Fibroblast of lung (primary cell): ENCODE measurements around the gene WWP2.

Experiments
- EZH2 ChIP-seq: IDR thresholded peaks from 2 replicates; pipeline ENCODE4 v1.5.1; 2012; ENCODE audit warnings: low read length, control low read depth, mild to moderate bottlenecking; ENCODE audit errors: missing control alignments
- TF ChIP-seq, protein P1 (sequence below), 2 donors: IDR thresholded peaks in 1 of 2; conservative IDR thresholded peaks in 1 of 2; 1 replicate in 1 of 2; 2 replicates in 1 of 2; pipeline ENCODE4 v1.5.1; 2011 to 2012; ENCODE audit warnings: low read length in 2 of 2, control low read depth in 1 of 2, inconsistent platforms in 1 of 2, low read depth in 1 of 2, mild to moderate bottlenecking in 1 of 2

DNA sequence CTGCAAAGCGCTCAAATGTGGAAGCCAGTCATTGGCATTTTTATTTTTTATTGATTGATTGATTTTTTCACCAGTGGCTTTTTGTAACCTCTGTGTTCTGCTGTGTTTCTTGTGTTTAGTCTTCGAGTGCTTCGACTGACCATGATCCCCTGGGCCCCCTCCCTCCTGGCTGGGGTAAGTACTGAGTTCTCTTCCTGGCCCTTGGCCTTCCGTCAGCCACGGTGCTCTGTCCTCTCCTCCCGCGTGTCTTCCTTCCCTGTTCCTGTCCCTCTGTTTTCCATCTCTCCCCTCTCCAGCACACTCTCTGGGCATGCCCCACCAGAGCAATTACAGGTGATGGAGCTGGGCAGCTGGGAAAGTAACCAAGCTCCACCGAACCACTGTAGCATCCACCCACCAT is 163.2 kb downstream of the WWP2 start:
- TF ChIP-seq, protein P1, sequence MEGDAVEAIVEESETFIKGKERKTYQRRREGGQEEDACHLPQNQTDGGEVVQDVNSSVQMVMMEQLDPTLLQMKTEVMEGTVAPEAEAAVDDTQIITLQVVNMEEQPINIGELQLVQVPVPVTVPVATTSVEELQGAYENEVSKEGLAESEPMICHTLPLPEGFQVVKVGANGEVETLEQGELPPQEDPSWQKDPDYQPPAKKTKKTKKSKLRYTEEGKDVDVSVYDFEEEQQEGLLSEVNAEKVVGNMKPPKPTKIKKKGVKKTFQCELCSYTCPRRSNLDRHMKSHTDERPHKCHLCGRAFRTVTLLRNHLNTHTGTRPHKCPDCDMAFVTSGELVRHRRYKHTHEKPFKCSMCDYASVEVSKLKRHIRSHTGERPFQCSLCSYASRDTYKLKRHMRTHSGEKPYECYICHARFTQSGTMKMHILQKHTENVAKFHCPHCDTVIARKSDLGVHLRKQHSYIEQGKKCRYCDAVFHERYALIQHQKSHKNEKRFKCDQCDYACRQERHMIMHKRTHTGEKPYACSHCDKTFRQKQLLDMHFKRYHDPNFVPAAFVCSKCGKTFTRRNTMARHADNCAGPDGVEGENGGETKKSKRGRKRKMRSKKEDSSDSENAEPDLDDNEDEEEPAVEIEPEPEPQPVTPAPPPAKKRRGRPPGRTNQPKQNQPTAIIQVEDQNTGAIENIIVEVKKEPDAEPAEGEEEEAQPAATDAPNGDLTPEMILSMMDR (conservative IDR thresholded peaks at IDR 0.05 in 1 of 2, IDR thresholded peaks at IDR 0.05 in 1 of 2; ENCODE audit: low read depth in 1 of 2, low read length in 2 of 2) = no peak
- TF ChIP-seq EZH2 = no peak
